H1 (cell line): Measurements from ENCODE around the gene MAGI1. TPM values are rescaled to one million over a fixed set of nuclear protein-coding genes. Genes with fewer than 3 reads are reported as not detected.

ENCODE experiments used
- PHF8 ChIP-seq: fragments of 200-600 bp; sonication (generic); conservative IDR thresholded peaks from 2 replicates; pipeline ENCODE4 v1.7.1; 2012; ENCODE audit warnings: low read depth, mild to moderate bottlenecking, inconsistent platforms, low read length, moderate library complexity
- SUZ12 ChIP-seq: fragments of 200-600 bp; sonication (generic); IDR thresholded peaks from 2 replicates; pipeline ENCODE4 v1.6.1; 2012; ENCODE audit warnings: mild to moderate bottlenecking, inconsistent platforms, low read length, moderate library complexity, mixed read lengths
- YY1 ChIP-seq: IDR thresholded peaks from 2 replicates; pipeline ENCODE4 v1.6.1; 2011; ENCODE audit warnings: low read depth, mild to moderate bottlenecking, low read length
- polyA plus RNA-seq, 7 experiments: library from polyadenylated mRNA; depleted of rRNA in 3 of 7; stranded (reverse) in 5 of 7; unstranded in 2 of 7; fragments of >200 nt in 5 of 7; fragments of 200-250 nt in 2 of 7; gene quantifications; 1 replicate in 5 of 7; 2 replicates in 1 of 7; 4 replicates in 1 of 7; pipeline versions ENCODE4 v1.2.1 to v1.2.3, GENCODE V29; 2011 to 2013; ENCODE audit warnings: missing spikeins in 2 of 7, mixed read lengths in 2 of 7
- total RNA-seq: library from RNA; stranded (reverse); fragmentation: NEBNext Ultra II Directional; extraction: Animal tissue kit (Norgen Biotek cat#: 25700); gene quantifications from 2 replicates; pipeline ENCODE4 v1.2.1, GENCODE V29; 2021
- TF ChIP-seq, protein P1 (sequence below): fragments of 300-600 bp; sonication (generic); IDR thresholded peaks from 2 replicates; pipeline ENCODE4 v1.7.1; 2012; ENCODE audit warnings: low read length, moderate library complexity, mild to moderate bottlenecking, inconsistent platforms; ENCODE audit not compliant: insufficient replicate concordance

The MAGI1 gene
- total and polyA plus RNA-seq, 2 of the 8 experiments (the other 6 are each of a cell fraction or from before 2014, with no cell fraction given) = 19.8 to 78.0 TPM

DNA sequence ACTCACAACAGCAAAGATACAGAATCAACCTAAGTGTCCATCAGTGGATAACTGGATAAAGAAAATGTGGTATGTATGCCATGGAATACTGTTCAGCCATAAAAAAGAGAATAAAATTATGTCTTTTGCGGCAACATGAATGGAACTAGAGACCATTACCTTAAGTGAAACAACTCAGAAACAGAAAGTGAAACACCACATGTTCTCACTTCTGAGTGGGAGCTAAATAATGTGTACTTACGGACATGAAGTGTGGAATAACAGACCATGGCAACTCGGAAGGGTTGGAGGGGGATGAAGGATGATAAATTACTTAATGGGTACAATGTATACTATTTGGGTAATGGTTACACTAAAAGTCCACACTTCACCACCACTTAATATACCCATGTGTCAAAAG is 600.6 kb downstream of the MAGI1 start (continued):
- TF ChIP-seq, protein P1, sequence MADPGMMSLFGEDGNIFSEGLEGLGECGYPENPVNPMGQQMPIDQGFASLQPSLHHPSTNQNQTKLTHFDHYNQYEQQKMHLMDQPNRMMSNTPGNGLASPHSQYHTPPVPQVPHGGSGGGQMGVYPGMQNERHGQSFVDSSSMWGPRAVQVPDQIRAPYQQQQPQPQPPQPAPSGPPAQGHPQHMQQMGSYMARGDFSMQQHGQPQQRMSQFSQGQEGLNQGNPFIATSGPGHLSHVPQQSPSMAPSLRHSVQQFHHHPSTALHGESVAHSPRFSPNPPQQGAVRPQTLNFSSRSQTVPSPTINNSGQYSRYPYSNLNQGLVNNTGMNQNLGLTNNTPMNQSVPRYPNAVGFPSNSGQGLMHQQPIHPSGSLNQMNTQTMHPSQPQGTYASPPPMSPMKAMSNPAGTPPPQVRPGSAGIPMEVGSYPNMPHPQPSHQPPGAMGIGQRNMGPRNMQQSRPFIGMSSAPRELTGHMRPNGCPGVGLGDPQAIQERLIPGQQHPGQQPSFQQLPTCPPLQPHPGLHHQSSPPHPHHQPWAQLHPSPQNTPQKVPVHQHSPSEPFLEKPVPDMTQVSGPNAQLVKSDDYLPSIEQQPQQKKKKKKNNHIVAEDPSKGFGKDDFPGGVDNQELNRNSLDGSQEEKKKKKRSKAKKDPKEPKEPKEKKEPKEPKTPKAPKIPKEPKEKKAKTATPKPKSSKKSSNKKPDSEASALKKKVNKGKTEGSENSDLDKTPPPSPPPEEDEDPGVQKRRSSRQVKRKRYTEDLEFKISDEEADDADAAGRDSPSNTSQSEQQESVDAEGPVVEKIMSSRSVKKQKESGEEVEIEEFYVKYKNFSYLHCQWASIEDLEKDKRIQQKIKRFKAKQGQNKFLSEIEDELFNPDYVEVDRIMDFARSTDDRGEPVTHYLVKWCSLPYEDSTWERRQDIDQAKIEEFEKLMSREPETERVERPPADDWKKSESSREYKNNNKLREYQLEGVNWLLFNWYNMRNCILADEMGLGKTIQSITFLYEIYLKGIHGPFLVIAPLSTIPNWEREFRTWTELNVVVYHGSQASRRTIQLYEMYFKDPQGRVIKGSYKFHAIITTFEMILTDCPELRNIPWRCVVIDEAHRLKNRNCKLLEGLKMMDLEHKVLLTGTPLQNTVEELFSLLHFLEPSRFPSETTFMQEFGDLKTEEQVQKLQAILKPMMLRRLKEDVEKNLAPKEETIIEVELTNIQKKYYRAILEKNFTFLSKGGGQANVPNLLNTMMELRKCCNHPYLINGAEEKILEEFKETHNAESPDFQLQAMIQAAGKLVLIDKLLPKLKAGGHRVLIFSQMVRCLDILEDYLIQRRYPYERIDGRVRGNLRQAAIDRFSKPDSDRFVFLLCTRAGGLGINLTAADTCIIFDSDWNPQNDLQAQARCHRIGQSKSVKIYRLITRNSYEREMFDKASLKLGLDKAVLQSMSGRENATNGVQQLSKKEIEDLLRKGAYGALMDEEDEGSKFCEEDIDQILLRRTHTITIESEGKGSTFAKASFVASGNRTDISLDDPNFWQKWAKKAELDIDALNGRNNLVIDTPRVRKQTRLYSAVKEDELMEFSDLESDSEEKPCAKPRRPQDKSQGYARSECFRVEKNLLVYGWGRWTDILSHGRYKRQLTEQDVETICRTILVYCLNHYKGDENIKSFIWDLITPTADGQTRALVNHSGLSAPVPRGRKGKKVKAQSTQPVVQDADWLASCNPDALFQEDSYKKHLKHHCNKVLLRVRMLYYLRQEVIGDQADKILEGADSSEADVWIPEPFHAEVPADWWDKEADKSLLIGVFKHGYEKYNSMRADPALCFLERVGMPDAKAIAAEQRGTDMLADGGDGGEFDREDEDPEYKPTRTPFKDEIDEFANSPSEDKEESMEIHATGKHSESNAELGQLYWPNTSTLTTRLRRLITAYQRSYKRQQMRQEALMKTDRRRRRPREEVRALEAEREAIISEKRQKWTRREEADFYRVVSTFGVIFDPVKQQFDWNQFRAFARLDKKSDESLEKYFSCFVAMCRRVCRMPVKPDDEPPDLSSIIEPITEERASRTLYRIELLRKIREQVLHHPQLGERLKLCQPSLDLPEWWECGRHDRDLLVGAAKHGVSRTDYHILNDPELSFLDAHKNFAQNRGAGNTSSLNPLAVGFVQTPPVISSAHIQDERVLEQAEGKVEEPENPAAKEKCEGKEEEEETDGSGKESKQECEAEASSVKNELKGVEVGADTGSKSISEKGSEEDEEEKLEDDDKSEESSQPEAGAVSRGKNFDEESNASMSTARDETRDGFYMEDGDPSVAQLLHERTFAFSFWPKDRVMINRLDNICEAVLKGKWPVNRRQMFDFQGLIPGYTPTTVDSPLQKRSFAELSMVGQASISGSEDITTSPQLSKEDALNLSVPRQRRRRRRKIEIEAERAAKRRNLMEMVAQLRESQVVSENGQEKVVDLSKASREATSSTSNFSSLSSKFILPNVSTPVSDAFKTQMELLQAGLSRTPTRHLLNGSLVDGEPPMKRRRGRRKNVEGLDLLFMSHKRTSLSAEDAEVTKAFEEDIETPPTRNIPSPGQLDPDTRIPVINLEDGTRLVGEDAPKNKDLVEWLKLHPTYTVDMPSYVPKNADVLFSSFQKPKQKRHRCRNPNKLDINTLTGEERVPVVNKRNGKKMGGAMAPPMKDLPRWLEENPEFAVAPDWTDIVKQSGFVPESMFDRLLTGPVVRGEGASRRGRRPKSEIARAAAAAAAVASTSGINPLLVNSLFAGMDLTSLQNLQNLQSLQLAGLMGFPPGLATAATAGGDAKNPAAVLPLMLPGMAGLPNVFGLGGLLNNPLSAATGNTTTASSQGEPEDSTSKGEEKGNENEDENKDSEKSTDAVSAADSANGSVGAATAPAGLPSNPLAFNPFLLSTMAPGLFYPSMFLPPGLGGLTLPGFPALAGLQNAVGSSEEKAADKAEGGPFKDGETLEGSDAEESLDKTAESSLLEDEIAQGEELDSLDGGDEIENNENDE = no peak
- TF ChIP-seq PHF8 (no peak), SUZ12 (no peak), YY1 (no peak)
